WERI-Rb-1 (cell line): ENCODE results near the gene PRDM11.

Experiments used
- DNase-seq: peaks from one replicate; pipeline ENCODE4 v3.0.0-alpha.2; 2020
- H3K27ac ChIP-seq: fragments of 250-450 bp; sonication (Bioruptor Pico); 2 replicates; pipeline ENCODE4 v1.5.1; 2020; ENCODE audit warnings: mild to moderate bottlenecking, moderate library complexity
- H3K27me3 ChIP-seq: fragments of 250-450 bp; sonication (Bioruptor Pico); 2 replicates; pipeline ENCODE4 v1.5.1; 2021; ENCODE audit warnings: mild to moderate bottlenecking, low read depth, moderate library complexity; ENCODE audit not compliant: insufficient read depth, severe bottlenecking
- H3K36me3 ChIP-seq: fragments of 250-450 bp; sonication (Bioruptor Pico); 2 replicates; pipeline ENCODE4 v1.5.1; 2020; ENCODE audit warnings: mild to moderate bottlenecking, moderate library complexity
- H3K4me3 ChIP-seq: 2 replicates; pipeline ENCODE4 v1.5.1; 2011; ENCODE audit warnings: low read depth, mild to moderate bottlenecking, control low read depth, low read length
- H3K9me3 ChIP-seq: fragments of 250-450 bp; sonication (Bioruptor Pico); 2 replicates; pipeline ENCODE4 v1.5.1; 2021; ENCODE audit warnings: mild to moderate bottlenecking, moderate library complexity; ENCODE audit not compliant: severe bottlenecking
- CTCF ChIP-seq: IDR thresholded peaks from 2 replicates; pipeline ENCODE4 v1.5.1; 2011; ENCODE audit warnings: low read depth, mild to moderate bottlenecking, control low read depth, inconsistent platforms, low read length

Gene PRDM11

DNA sequence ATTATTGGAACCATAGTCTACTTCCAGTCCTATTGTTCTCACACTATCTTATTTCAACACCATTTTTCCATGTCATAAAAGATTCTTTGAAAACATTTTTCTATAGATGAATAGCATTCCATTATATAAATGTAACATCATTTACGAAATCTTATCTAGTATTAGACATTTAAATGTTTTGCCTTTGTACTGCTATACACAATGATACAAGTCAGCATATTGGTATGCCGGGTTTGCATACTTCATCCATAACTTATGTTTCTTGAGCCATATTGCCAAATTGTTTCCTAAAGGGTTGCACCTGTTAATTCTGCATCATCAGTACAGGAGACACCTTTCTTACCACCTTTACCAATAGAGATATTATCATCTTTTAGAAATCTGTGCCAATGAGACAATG, 71.6 kb downstream of the PRDM11 start:
- H3K27me3 ChIP-seq: no peaks in the 10 kb centered on the region
- DNase-seq: no peak
- peaks cover 1% of the 10 kb centered on the region for H3K36me3 ChIP-seq
- H3K4me3 ChIP-seq: no peak overlapping the region
- H3K9me3 ChIP-seq: no peaks in the 10 kb centered on the region
- H3K27ac ChIP-seq: no peak overlapping the region
- TF ChIP-seq CTCF: no peak

- no peak for DNase-seq
- Histone ChIP-seq H3K4me3 (no peak overlapping the region), H3K27me3 (no peaks in the 10 kb centered on the region), H3K27ac (no peak overlapping the region), H3K36me3 (no peaks in the 10 kb centered on the region; the same call in 1 of the 2 replicates), H3K9me3 (no peaks in the 10 kb centered on the region)
- TF ChIP-seq CTCF: no peak
Observed at GRCh38 chr11:45218705-45219104, 72.3 kb downstream of the PRDM11 start.

- Histone ChIP-seq H3K36me3 (no peaks in the 10 kb centered on the region; the same call in 1 of the 2 replicates), H3K27me3 (no peaks in the 10 kb centered on the region), H3K4me3 (no peak overlapping the region), H3K9me3 (no peaks in the 10 kb centered on the region), H3K27ac (no peak overlapping the region)
- no peak for DNase-seq
- no peak for TF ChIP-seq CTCF
Observed at GRCh38 chr11:45219411-45219810, 73.0 kb downstream of the PRDM11 start.

DNA sequence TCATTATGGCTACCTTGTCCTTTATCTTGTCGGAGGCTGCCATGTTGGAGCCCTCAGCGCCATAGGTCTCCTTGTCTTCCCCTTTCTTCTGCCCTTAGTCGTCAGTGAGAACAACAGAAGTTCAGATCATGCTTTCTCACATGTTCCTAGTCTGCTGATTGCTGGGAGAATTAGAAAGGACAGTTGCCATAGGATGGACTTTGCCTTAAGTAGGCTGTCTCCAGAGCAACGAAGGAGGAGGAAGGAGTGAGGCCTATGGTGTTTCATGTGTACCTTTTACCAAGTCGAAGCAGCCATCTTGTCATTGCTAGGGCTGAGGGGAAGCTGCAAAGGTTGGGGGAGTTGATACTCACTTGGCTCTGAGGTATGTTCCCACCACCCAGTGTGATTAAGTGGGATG, 77.1 kb downstream of the PRDM11 start:
- TF ChIP-seq CTCF: no peak

GRCh38 chr11:45224766-45225165, 78.3 kb downstream of the PRDM11 start:
- TF ChIP-seq CTCF: no peak
- Histone ChIP-seq H3K36me3 (peaks cover 10% of the 10 kb centered on the region; the same call in 1 of the 2 replicates), H3K9me3 (no peaks in the 10 kb centered on the region), H3K27ac (no peak overlapping the region), H3K27me3 (no peaks in the 10 kb centered on the region), H3K4me3 (no peak overlapping the region)
- DNase-seq: no peak

More for the DNA sequence above, 77.1 kb downstream of the PRDM11 start:
- Histone ChIP-seq H3K27ac (no peak overlapping the region), H3K27me3 (no peaks in the 10 kb centered on the region), H3K4me3 (no peak overlapping the region), H3K9me3 (no peaks in the 10 kb centered on the region), H3K36me3 (peaks cover 10% of the 10 kb centered on the region; the same call in 1 of the 2 replicates)
- no peak for DNase-seq

DNA sequence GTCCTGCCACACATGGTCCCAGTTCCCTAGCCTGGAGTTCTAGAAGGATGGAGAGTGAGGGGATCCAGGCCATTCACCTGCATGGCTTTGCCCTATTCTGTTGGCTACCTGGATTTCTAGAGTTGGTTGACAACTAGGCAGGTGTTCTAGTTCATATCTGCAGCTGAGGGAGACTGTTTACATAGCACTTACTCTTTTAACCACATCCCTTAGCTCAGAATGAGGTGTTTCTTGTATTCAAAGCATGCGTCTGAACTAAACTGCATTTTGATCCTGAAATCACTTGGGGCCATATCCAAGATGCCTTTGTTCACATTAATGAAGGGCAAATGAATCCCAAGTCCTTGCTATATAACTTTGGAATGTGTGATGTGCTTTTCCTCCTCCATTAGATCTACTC, 78.8 kb downstream of the PRDM11 start:
- DNase-seq: no peak

More for the DNA sequence above, 78.8 kb downstream of the PRDM11 start:
- H3K36me3 ChIP-seq: peaks cover 10% of the 10 kb centered on the region; the same call in 1 of the 2 replicates
- no peak overlapping the region for H3K4me3 ChIP-seq
- no peaks in the 10 kb centered on the region for H3K9me3 ChIP-seq
- no peaks in the 10 kb centered on the region for H3K27me3 ChIP-seq
- H3K27ac ChIP-seq: no peak overlapping the region
- TF ChIP-seq CTCF: no peak
